GM21737 (cell line): Measurements from ENCODE around the gene CNTNAP4.

Experiments used
- ATAC-seq: cut with Tn5 transposase; IDR thresholded peaks from one replicate; pipeline ENCODE4 v1.9.1; 2021; ENCODE audit warnings: mild to moderate bottlenecking, moderate library complexity; ENCODE audit not compliant: unreplicated experiment

The CNTNAP4 gene

GRCh38 chr16:76484020-76484419 lies 206.8 kb downstream of the CNTNAP4 start:
- ATAC-seq = no peak

DNA sequence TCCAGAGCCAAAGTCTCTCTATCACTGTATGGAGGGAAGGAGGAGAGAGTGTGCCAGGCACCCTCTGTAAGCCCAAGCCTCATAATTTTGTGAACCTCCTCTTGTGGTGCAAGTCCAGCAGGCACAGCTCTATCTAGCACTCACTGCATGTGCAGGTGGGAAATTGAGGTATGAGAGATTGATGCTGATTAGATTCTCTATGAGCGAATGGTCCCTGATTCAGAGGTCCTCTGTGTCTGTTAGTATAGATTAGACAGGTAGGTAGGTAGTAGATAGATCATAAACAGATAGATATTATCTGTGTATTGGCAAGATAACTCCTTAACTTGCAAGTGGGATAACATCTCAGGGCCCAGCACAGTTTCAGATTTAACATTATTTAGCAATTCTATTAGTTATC lies 209.5 kb downstream of the CNTNAP4 start:
- ATAC-seq = no peak

GRCh38 chr16:76487411-76488064 lies 210.3 kb downstream of the CNTNAP4 start:
- no peak for ATAC-seq

DNA sequence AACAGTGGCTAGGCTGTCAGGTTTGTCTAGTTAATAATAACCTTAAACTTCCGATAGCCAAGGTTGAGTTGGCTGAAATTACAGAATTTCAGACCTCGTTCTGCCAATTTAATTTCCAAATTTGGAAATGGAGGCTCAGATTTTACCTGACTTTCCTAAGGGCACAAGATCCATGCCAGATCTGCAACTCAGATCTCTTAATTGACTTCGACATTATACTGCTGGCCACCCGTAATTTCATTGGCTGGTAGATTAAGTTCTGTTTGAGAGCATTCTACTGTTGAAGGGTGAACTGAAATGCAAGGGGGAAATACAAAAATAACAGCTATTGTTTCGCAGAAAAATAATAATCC lies 210.8 kb downstream of the CNTNAP4 start:
- no peak for ATAC-seq

GRCh38 chr16:76490036-76490639 lies 212.9 kb downstream of the CNTNAP4 start:
- no peak for ATAC-seq

- no peak for ATAC-seq
Measured at GRCh38 chr16:76500006-76500405, 222.8 kb downstream of the CNTNAP4 start.

- ATAC-seq = no peak
Measured at GRCh38 chr16:76502063-76502462, 224.9 kb downstream of the CNTNAP4 start.

DNA sequence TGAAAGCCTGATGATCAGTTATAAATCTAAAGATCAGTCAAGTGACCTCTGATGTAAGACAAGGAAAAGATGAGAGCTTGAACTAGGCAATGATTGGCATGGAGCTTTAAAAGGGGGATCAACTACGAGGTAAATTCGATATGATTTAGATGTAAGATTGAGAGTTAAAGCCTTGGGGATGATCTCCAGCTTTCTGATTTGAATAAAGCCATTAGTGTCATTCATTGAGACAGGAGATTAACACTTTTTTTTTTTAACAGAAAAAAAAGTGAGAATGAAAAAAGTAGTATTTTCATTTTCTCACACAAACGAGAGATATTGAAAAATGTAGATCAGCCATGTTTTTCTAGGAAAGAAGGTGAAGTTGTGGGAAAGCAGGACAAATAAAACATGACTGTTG lies 225.4 kb downstream of the CNTNAP4 start:
- ATAC-seq = no peak

GRCh38 chr16:76503091-76503490 lies 225.9 kb downstream of the CNTNAP4 start:
- ATAC-seq = no peak

- no peak for ATAC-seq
Measured at GRCh38 chr16:76511203-76511602, 234.0 kb downstream of the CNTNAP4 start.

GRCh38 chr16:76518781-76519180 lies 241.6 kb downstream of the CNTNAP4 start:
- ATAC-seq = no peak

DNA sequence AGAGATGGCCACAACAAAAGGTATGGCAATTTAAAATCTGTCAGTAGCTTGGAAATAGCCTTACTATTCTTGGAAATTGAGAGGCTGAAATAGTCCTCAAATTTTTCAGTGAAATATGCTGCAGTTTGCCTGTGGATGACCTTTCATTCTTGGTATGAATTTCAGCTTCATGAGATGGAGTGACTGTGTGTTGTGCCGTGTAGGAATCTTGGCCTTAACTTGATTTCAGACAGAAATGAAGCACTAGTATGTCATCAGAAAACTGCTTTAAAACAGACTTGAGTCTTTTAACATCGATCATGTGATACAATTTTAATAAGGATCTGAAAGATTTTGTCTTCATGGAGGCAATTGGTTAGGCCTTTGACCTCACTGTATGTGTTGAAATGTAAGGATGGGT lies 247.2 kb downstream of the CNTNAP4 start:
- ATAC-seq = no peak

DNA sequence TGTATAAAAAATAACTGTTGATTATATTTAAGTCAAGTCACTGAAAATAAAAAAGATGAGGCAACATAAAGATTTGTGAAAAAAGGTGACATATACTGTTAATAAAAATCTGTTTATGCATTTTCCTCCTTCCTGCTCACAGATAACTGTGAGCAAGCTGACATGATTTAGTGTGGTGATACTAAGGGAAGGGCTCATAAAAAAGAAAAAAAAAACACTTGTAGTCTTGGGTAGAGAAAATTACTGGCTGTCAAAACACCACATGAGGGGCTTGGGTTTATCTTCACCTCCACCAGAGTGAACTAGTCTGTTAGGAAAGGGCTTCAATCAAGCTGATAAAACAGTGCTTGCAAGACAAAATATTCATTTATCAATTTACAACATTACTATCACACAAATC lies 247.6 kb downstream of the CNTNAP4 start:
- no peak for ATAC-seq

DNA sequence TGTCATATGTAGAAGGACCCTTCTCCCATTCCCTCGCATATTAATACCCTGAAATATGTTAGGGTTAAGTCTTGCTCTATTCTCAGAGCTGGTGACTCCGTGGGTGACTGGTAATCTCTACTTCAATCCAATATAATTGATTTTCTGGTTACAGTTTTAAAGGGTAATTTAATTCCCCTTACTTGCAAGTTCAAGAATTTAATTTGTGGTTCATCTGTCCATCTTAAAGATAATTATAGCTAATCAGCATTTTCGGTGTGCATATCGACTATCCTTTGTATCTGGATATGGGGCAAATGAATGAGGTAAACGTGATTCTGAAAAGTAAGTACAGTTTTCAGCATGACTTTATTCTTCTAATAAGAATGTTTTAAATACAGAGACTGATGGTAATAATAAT lies 250.0 kb downstream of the CNTNAP4 start:
- ATAC-seq = no peak

GRCh38 chr16:76529120-76529519 lies 251.9 kb downstream of the CNTNAP4 start:
- no peak for ATAC-seq

- ATAC-seq = no peak
Measured at GRCh38 chr16:76531236-76531635, 254.0 kb downstream of the CNTNAP4 start.

- ATAC-seq = no peak
Measured at GRCh38 chr16:76532188-76532973, 255.2 kb downstream of the CNTNAP4 start.

- no peak for ATAC-seq
Measured at GRCh38 chr16:76539609-76540008, 262.4 kb downstream of the CNTNAP4 start.

DNA sequence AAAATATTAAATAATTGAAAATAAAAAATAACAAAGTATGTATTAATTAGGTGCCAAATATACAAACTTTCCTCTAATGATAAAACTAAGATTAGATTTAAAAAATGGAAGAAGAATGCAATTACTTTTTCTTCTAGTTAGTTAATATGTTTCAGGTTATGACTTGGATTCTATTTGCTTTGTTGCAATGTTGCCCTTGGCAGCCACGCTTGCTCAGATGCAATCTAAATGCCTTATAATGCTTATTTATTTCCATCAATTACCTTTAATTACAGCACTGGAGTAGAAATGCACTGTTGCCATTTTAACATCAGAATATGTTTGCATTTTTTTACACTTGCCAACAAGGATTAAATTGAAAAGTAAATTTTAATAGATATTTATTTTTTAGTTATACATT lies 263.9 kb downstream of the CNTNAP4 start:
- ATAC-seq = no peak

GRCh38 chr16:76565542-76565941 lies 288.3 kb downstream of the CNTNAP4 start:
- no peak for ATAC-seq

GRCh38 chr16:76571755-76572154 lies 294.6 kb downstream of the CNTNAP4 start:
- no peak for ATAC-seq

GRCh38 chr16:76573281-76573680 lies 296.1 kb downstream of the CNTNAP4 start:
- ATAC-seq = no peak
